ENCODE measurements around the gene LYRM7.
"Not testable (repeated sequence)": the region's sequence is repeated elsewhere in the genome, so short reads cannot be mapped to it uniquely, and the experiment has no call there.

LYRM7 gene

GRCh38 chr5:131221008-131221703, 50.4 kb downstream of the LYRM7 start:
- DNase-seq (ENCODE audit: low read depth), result no peak

- DNase-seq (ENCODE audit: low read depth), result no peak
Measured at GRCh38 chr5:131221888-131222287, 51.1 kb downstream of the LYRM7 start.

- no peak for DNase-seq (ENCODE audit: low read depth)
Measured at GRCh38 chr5:131222731-131223130, 52.0 kb downstream of the LYRM7 start.

GRCh38 chr5:131223751-131224386, 53.1 kb downstream of the LYRM7 start:
- no peak for DNase-seq (ENCODE audit: low read depth)

GRCh38 chr5:131224387-131225201, 53.9 kb downstream of the LYRM7 start:
- DNase-seq (ENCODE audit: low read depth), result no peak

- DNase-seq (ENCODE audit: low read depth), result no peak
Measured at GRCh38 chr5:131225282-131225974, 54.7 kb downstream of the LYRM7 start.

GRCh38 chr5:131226899-131227298, 56.2 kb downstream of the LYRM7 start:
- DNase-seq (ENCODE audit: low read depth), result no peak

GRCh38 chr5:131228646-131229045, 57.9 kb downstream of the LYRM7 start:
- DNase-seq (ENCODE audit: low read depth), result no peak

- DNase-seq (ENCODE audit: low read depth), result no peak
Measured at GRCh38 chr5:131229623-131230022, 58.9 kb downstream of the LYRM7 start.

- no peak for DNase-seq (ENCODE audit: low read depth)
Measured at GRCh38 chr5:131230406-131230805, 59.7 kb downstream of the LYRM7 start.

- no peak for DNase-seq (ENCODE audit: low read depth)
Measured at GRCh38 chr5:131239686-131240085, 68.9 kb downstream of the LYRM7 start.

- DNase-seq (ENCODE audit: low read depth), result peak; percentile 77
Measured at GRCh38 chr5:131242728-131243255, 72.0 kb downstream of the LYRM7 start.

- no peak for DNase-seq (ENCODE audit: low read depth)
Measured at GRCh38 chr5:131245312-131245711, 74.6 kb downstream of the LYRM7 start.

- DNase-seq (ENCODE audit: low read depth), result no peak
Measured at GRCh38 chr5:131245948-131246347, 75.2 kb downstream of the LYRM7 start.

GRCh38 chr5:131246504-131246903, 75.8 kb downstream of the LYRM7 start:
- no peak for DNase-seq (ENCODE audit: low read depth)

- no peak for DNase-seq (ENCODE audit: low read depth)
Measured at GRCh38 chr5:131250751-131251475, 80.2 kb downstream of the LYRM7 start.

- no peak for DNase-seq (ENCODE audit: low read depth)
Measured at GRCh38 chr5:131252824-131253171, 82.1 kb downstream of the LYRM7 start.

GRCh38 chr5:131254025-131254424, 83.3 kb downstream of the LYRM7 start:
- DNase-seq (ENCODE audit: low read depth), result not testable (repeated sequence)

- DNase-seq (ENCODE audit: low read depth), result no peak
Measured at GRCh38 chr5:131254741-131255140, 84.0 kb downstream of the LYRM7 start.
